ENCODE data around the gene A3GALT2.

DNA sequence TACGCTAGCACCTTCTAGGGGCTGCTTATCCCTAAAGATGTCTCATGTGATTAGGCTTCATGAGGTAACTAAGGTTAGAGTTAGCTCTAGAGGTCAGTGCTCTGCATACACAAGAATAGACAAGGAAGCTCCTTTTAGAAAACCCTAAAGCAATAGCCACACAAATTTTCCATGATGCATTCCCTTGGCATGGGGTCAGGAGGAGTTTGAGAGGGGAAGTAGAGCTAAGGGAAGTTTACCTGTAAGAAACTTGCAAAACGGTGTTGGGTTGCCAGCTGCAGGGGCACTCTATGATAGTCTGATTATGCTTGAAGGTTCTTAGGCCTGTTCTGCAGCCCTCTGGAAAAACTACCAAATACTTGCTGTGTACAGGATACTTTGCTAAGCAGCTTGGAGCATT, 39.0 kb upstream of the A3GALT2 start:
- TF ChIP-seq, protein P1, sequence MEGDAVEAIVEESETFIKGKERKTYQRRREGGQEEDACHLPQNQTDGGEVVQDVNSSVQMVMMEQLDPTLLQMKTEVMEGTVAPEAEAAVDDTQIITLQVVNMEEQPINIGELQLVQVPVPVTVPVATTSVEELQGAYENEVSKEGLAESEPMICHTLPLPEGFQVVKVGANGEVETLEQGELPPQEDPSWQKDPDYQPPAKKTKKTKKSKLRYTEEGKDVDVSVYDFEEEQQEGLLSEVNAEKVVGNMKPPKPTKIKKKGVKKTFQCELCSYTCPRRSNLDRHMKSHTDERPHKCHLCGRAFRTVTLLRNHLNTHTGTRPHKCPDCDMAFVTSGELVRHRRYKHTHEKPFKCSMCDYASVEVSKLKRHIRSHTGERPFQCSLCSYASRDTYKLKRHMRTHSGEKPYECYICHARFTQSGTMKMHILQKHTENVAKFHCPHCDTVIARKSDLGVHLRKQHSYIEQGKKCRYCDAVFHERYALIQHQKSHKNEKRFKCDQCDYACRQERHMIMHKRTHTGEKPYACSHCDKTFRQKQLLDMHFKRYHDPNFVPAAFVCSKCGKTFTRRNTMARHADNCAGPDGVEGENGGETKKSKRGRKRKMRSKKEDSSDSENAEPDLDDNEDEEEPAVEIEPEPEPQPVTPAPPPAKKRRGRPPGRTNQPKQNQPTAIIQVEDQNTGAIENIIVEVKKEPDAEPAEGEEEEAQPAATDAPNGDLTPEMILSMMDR (IDR thresholded peaks at IDR 0.05; ENCODE audit: low read depth, low read length), result no peak
- no peak for TF ChIP-seq POLR2A (IDR thresholded peaks at IDR 0.05; ENCODE audit: extremely low read depth, insufficient read length)
- TF ChIP-seq, protein P2, sequence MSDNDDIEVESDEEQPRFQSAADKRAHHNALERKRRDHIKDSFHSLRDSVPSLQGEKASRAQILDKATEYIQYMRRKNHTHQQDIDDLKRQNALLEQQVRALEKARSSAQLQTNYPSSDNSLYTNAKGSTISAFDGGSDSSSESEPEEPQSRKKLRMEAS (IDR thresholded peaks at IDR 0.05; ENCODE audit: low read depth, low read length), result no peak

All from NB4 (cell line).